K562 (cell line): Measurements from ENCODE around the gene GORASP1. TPM values are rescaled to one million over a fixed set of nuclear protein-coding genes. Genes with fewer than 3 reads are reported as not detected.

ENCODE experiments used
- ATAC-seq: fragments of 200-7000 bp; cut with Tn5 transposase; 3 replicates; pipeline ENCODE4 v1.9.1; 2020; ENCODE audit warnings: moderate library complexity
- BruUV-seq: library from RNA; stranded (reverse); fragments of 400-500 nt; replicated peaks from 2 replicates; lab custom pipeline; 2021; lab: Mats Ljungman, UMichigan
- CTCF ChIA-PET: fragments of 300-600 bp; formaldehyde crosslinking; extraction: SDS; loops from one replicate; lab custom pipeline; 2021; ENCODE audit warnings: low intra/inter-chr PET ratio; lab: Yijun Ruan, JAX
- POLR2A ChIA-PET: fragments of 300-600, 350-650 bp; sonication (Branson Sonifier 250); formaldehyde crosslinking; extraction: SDS; loops from one replicate; lab custom pipeline; 2021; ENCODE audit warnings: antibody characterized with exemption, inconsistent platforms; lab: Yijun Ruan, JAX
- DNase-seq, 4 experiments: peaks; one replicate each; pipeline versions ENCODE4 v3.0.0 to v3.0.0-alpha.2; 2011 to 2018; ENCODE audit warnings: low spot score in 3 of 4, mixed read lengths in 3 of 4; ENCODE audit errors: extremely low read depth in 1 of 4
- FAIRE-seq: peaks from 2 replicates; lab custom pipeline; 2011; peaks lifted over from hg19 to GRCh38; lab: Jason Lieb, UNC
- H2AFZ ChIP-seq: 2 replicates; pipeline ENCODE4 v1.6.0; 2011; ENCODE audit warnings: low read depth, low read length, control low read depth, inconsistent platforms
- H3K27ac ChIP-seq: fragments of 200-600 bp; 3 replicates; pipeline ENCODE4 v1.8.0; 2011; ENCODE audit warnings: low read depth, mild to moderate bottlenecking, control low read depth, inconsistent platforms, low read length, moderate library complexity, mixed read lengths; ENCODE audit errors: extremely low read depth
- H3K27me3 ChIP-seq, 2 experiments: fragments of 300-600 bp in 1 of 2; 2 replicates in 1 of 2; 3 replicates in 1 of 2; pipeline versions ENCODE4 v1.6.0 to v1.8.0; 2011; ENCODE audit warnings: inconsistent platforms in 2 of 2, low read length in 2 of 2, mild to moderate bottlenecking in 1 of 2, mixed read lengths in 1 of 2, moderate library complexity in 1 of 2; ENCODE audit not compliant: control insufficient read depth in 2 of 2, insufficient read depth in 2 of 2
- H3K36me3 ChIP-seq: fragments of 300-600 bp; 3 replicates; pipeline ENCODE4 v1.8.0; 2011; ENCODE audit warnings: mild to moderate bottlenecking, low read length, inconsistent platforms; ENCODE audit not compliant: control insufficient read depth, insufficient read depth
- H3K4me1 ChIP-seq, 2 experiments: fragments of 200-600 bp in 1 of 2; replicated peaks in 1 of 2; 2 replicates in 1 of 2; 3 replicates in 1 of 2; pipeline versions ENCODE4 v1.5.1 to v1.8.0; 2011; ENCODE audit warnings: inconsistent platforms in 2 of 2, low read length in 2 of 2, mild to moderate bottlenecking in 1 of 2, mixed read lengths in 1 of 2, moderate library complexity in 1 of 2; ENCODE audit not compliant: control insufficient read depth in 2 of 2, insufficient read depth in 2 of 2
- H3K4me2 ChIP-seq: 2 replicates; pipeline ENCODE4 v1.6.1; 2011; ENCODE audit warnings: low read length, control low read depth, inconsistent platforms, mixed read lengths; ENCODE audit not compliant: insufficient read depth
- H3K4me3 ChIP-seq: fragments of 200-600 bp; sonication (generic), shearing (Covaris generic); 2 replicates; pipeline ENCODE4 v1.5.1; 2016; ENCODE audit warnings: control low read depth, inconsistent platforms
- H3K79me2 ChIP-seq: fragments of 200-600 bp; 3 replicates; pipeline ENCODE4 v1.8.0; 2011; ENCODE audit warnings: low read length, inconsistent platforms; ENCODE audit not compliant: control insufficient read depth, insufficient read depth
- H3K9ac ChIP-seq, 2 experiments: 2 replicates each; pipeline versions ENCODE4 v1.6.0 to v1.6.1; 2011; ENCODE audit warnings: low read depth in 2 of 2, low read length in 2 of 2, control low read depth in 1 of 2, inconsistent platforms in 1 of 2, mild to moderate bottlenecking in 1 of 2, mixed read lengths in 1 of 2; ENCODE audit not compliant: insufficient read depth in 1 of 2
- H3K9me1 ChIP-seq: one replicate; pipeline ENCODE4 v1.6.0; 2011; ENCODE audit warnings: inconsistent platforms, mild to moderate bottlenecking, low read length, moderate library complexity; ENCODE audit not compliant: control insufficient read depth, insufficient read depth
- H3K9me3 ChIP-seq: replicated peaks from 2 replicates; pipeline ENCODE4 v1.5.1; 2011; ENCODE audit warnings: low read depth, low read length, inconsistent platforms; ENCODE audit not compliant: control insufficient read depth, insufficient read depth
- H4K20me1 ChIP-seq: replicated peaks from 2 replicates; pipeline ENCODE4 v1.6.1; 2011; ENCODE audit warnings: low read length, inconsistent platforms, mixed read lengths; ENCODE audit not compliant: control insufficient read depth, insufficient read depth
- GTF2A2 ChIP-seq: IDR thresholded peaks from 2 replicates; pipeline ENCODE4 v1.6.1; 2016; ENCODE audit warnings: mild to moderate bottlenecking, missing genetic modification characterization, missing compliant biosample characterization
- MEIS2 ChIP-seq: fragments of 450-650 bp; IDR thresholded peaks from 2 replicates; pipeline ENCODE4 v1.6.1; 2014; ENCODE audit warnings: mild to moderate bottlenecking; ENCODE audit not compliant: partially characterized antibody
- STAG1 ChIP-seq: sonication (generic); formaldehyde crosslinking; IDR thresholded peaks from 2 replicates; pipeline ENCODE4 v1.5.0; 2020; ENCODE audit warnings: missing genetic modification reagents, borderline replicate concordance
- WGBS: fragments of 100-300 bp; shearing (Covaris generic); methylation state at CpG from one replicate; pipeline ENCODE4 v1.1.6; 2016; ENCODE audit warnings: low coverage, mixed read lengths; ENCODE audit not compliant: insufficient coverage; ENCODE audit errors: missing lambda C conversion rate; 5-methylcytosine and 5-hydroxymethylcytosine counted together
- in situ Hi-C: fragments of 300-500 bp; cut with MboI; formaldehyde crosslinking; loops from 4 replicates; pipeline ENCODE4 v1.15.0; 2018; ENCODE audit warnings: inconsistent platforms, mixed read lengths
- intact Hi-C: fragments of 100-400 bp; cut with micrococcal nuclease; formaldehyde crosslinking; loops from 2 replicates; pipeline ENCODE4 v1.14.2; 2022
- polyA plus RNA-seq, 8 experiments: library from polyadenylated mRNA; depleted of rRNA in 4 of 8; stranded (reverse) in 5 of 8; unstranded in 3 of 8; fragments of >200 nt; fragmentation: Nextera tagmentation in 2 of 8; fragmentation: Illumina TruSeq in 1 of 8; extraction: Ambion mirVana in 2 of 8; extraction: Trizol in 1 of 8; gene quantifications; 2 replicates each; pipeline versions ENCODE4 v1.2.1 to v1.2.3, GENCODE V29; 2011 to 2014; ENCODE audit warnings: inconsistent platforms in 1 of 8, missing spikeins in 1 of 8
- total RNA-seq, 7 experiments: library from RNA; depleted of rRNA in 6 of 7; stranded (reverse); fragments of >200 nt in 6 of 7; fragmentation: Illumina TruSeq in 2 of 7; extraction: Trizol in 2 of 7; gene quantifications; 2 replicates each; pipeline versions ENCODE4 v1.2.1 to v1.2.3, GENCODE V29; 2011 to 2021; ENCODE audit warnings: low replicate concordance in 1 of 7

The GORASP1 gene
- total and polyA plus RNA-seq, 9 of the 15 experiments (the other 6 are each of a cell fraction or from before 2014, with no cell fraction given) = 8.4 to 87.9 (median 67.6) TPM

DNA sequence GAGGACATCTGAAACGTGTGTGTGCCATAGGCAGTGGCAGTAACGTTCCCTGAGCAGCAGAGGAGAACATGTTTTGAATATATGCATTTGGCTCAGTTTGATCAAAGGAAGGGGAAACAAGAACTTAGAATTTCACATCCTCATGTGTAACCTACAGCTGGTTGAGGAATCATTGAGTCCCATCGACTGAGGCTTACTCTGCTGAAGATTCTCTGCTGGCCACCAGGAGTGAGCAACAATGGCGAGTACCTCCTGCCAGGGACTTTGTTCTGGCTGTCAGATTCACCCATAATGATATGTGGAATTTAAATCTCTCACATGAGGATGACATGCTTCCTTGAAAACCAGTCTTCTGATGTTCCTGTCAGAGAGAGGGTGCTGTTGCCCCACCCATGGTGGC lies 21.3 kb downstream of the GORASP1 start:
- no peak; the same call in 2 of the 3 replicates for ATAC-seq
- H3K27me3 ChIP-seq = no peaks in the 10 kb centered on the region
- H3K79me2 ChIP-seq = no peaks in the 10 kb centered on the region
- peaks cover 50% of the 10 kb centered on the region; the same call in 2 of the 3 replicates for H3K36me3 ChIP-seq
- no peaks in the 10 kb centered on the region for H3K4me1 ChIP-seq
- CTCF ChIA-PET = no interaction called here
- no peak overlapping the region for H3K9ac ChIP-seq
- H3K4me3 ChIP-seq = no peak overlapping the region
- intact Hi-C loops = no loop called here
- H2AFZ ChIP-seq = no peak overlapping the region
- DNase-seq = no peak
- WGBS = 61% methylated on average over 4 of the region's 4 CpGs
- no peak for TF ChIP-seq STAG1
- TF ChIP-seq, all 486 proteins: peak for 0
- no TSS peak for BruUV-seq
- H3K9me1 ChIP-seq = no peaks in the 10 kb centered on the region
- no peak for FAIRE-seq
- no peak overlapping the region for H3K4me2 ChIP-seq
- POLR2A ChIA-PET = interaction anchor here (0.9 to 1.6 kb wide), 3 partner anchors 11 to 1477 kb away, joined by 3 read pairs; no protein-coding TSS in a partner anchor
- in situ Hi-C loops = no loop called here
- no peaks in the 10 kb centered on the region for H3K9me3 ChIP-seq
- no peaks in the 10 kb centered on the region for H4K20me1 ChIP-seq
- no peak overlapping the region for H3K27ac ChIP-seq

DNA sequence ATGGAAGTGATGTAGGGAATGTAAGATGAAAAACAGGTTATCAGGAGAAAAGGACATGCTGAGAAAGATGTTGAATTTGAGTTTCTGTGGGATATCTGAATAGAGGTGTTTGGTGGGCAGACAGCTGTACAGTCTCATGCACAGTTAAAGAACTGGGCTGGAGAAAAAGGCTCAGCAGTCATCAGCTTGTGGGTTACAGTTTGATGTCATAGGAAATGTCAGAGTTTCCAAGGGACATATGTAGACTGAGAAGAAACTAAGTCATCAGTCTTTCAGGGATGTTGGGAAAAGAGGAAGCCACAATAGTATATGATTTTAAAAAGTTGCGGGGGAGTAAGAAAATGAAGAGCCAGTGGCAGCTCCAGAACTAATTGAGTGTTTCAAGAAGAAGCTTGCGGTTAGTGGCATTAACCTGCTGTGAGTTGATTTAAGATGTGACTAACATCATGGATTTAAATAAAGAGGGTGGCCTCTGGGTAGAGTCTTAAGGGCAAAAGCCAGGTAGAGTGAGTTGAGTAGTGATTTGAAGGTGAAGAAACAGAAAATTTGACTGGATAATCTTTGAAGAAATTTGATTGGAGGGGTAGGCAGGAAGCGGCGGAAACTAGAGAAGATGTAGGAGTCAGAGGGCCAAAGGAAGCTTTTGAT lies 24.6 kb downstream of the GORASP1 start:
- in situ Hi-C loops = no loop called here

More for the DNA sequence above, 24.6 kb downstream of the GORASP1 start:
- POLR2A ChIA-PET = interaction anchor here (0.6 to 1.2 kb wide), 3 partner anchors 10 to 29 kb away, joined by 3 to 4 read pairs (median 3); no protein-coding TSS in a partner anchor
- Histone ChIP-seq H3K79me2 (no peaks in the 10 kb centered on the region), H3K4me3 (no peak overlapping the region), H3K9ac (no peak overlapping the region), H3K4me1 (no peaks in the 10 kb centered on the region), H3K27ac (no peak overlapping the region), H3K4me2 (no peak overlapping the region), H3K27me3 (no peaks in the 10 kb centered on the region), H3K9me3 (no peaks in the 10 kb centered on the region), H3K36me3 (peaks cover 39% of the 10 kb centered on the region; the same call in 2 of the 3 replicates), H4K20me1 (no peaks in the 10 kb centered on the region), H2AFZ (no peak overlapping the region), H3K9me1 (no peaks in the 10 kb centered on the region)
- no peak for DNase-seq
- no peak for FAIRE-seq
- WGBS = 82% methylated on average over 4 of the region's 4 CpGs
- CTCF ChIA-PET = interaction anchor here (0.6 kb wide), 1 partner anchor 931 kb away, joined by 4 read pairs; no protein-coding TSS in a partner anchor
- intact Hi-C loops = no loop called here
- BruUV-seq = no TSS peak
- no peak for ATAC-seq
- peak; percentile 36 for TF ChIP-seq MEIS2
- no peak for TF ChIP-seq GTF2A2 (tag)
